ENCODE results near the gene ANKZF1.
"Not testable (repeated sequence)": the region's sequence is repeated elsewhere in the genome, so short reads cannot be mapped to it uniquely, and the experiment has no call there.

ANKZF1 gene

GRCh38 chr2:219199470-219200211, 30.0 kb upstream of the ANKZF1 start:
- peaks cover 7% of the 10 kb centered on the region; the same call in 1 of the 2 replicates for H3K27me3 ChIP-seq (ENCODE audit: insufficient read depth, low read length)
- H3K36me3 ChIP-seq (ENCODE audit: insufficient read depth, low read length) = no peaks in the 10 kb centered on the region
- H2AFZ ChIP-seq (ENCODE audit: low read length, unreplicated experiment) = no peak overlapping the region
- no peaks in the 10 kb centered on the region for H3K4me1 ChIP-seq (ENCODE audit: control insufficient read depth, insufficient read depth, low read length, unreplicated experiment)
- H3K4me3 ChIP-seq (ENCODE audit: low read depth, low read length) = no peak overlapping the region
- no peaks in the 10 kb centered on the region for H3K79me2 ChIP-seq (ENCODE audit: control insufficient read depth, insufficient read depth, low read length, unreplicated experiment)
- no peak overlapping the region for H3K27ac ChIP-seq (ENCODE audit: low read depth, low read length)

- not testable (repeated sequence) for H2AFZ ChIP-seq (ENCODE audit: low read length, unreplicated experiment); H3K27ac ChIP-seq (ENCODE audit: low read depth, low read length)
Measured at GRCh38 chr2:219200502-219201326, 28.9 kb upstream of the ANKZF1 start.

GRCh38 chr2:219201331-219201730, 28.3 kb upstream of the ANKZF1 start:
- H3K4me1 ChIP-seq (ENCODE audit: control insufficient read depth, insufficient read depth, low read length, unreplicated experiment); H3K4me3 ChIP-seq (ENCODE audit: low read depth, low read length): not testable (repeated sequence)

More at GRCh38 chr2:219200502-219201326, 28.9 kb upstream of the ANKZF1 start:
- not testable (repeated sequence) for H3K4me3 ChIP-seq (ENCODE audit: low read depth, low read length); H3K4me1 ChIP-seq (ENCODE audit: control insufficient read depth, insufficient read depth, low read length, unreplicated experiment); H3K36me3 ChIP-seq (ENCODE audit: insufficient read depth, low read length); H3K27me3 ChIP-seq (ENCODE audit: insufficient read depth, low read length); H3K79me2 ChIP-seq (ENCODE audit: control insufficient read depth, insufficient read depth, low read length, unreplicated experiment)

GRCh38 chr2:219204425-219205164, 25.0 kb upstream of the ANKZF1 start:
- H3K27ac ChIP-seq (ENCODE audit: low read depth, low read length) = no peak overlapping the region
- H3K36me3 ChIP-seq (ENCODE audit: insufficient read depth, low read length) = peaks cover 2% of the 10 kb centered on the region; the same call in 1 of the 2 replicates
- H3K79me2 ChIP-seq (ENCODE audit: control insufficient read depth, insufficient read depth, low read length, unreplicated experiment) = no peaks in the 10 kb centered on the region
- no peaks in the 10 kb centered on the region for H3K27me3 ChIP-seq (ENCODE audit: insufficient read depth, low read length)
- H3K4me1 ChIP-seq (ENCODE audit: control insufficient read depth, insufficient read depth, low read length, unreplicated experiment) = peaks cover 23% of the 10 kb centered on the region
- no peak overlapping the region for H2AFZ ChIP-seq (ENCODE audit: low read length, unreplicated experiment)
- H3K4me3 ChIP-seq (ENCODE audit: low read depth, low read length) = no peak overlapping the region

More at GRCh38 chr2:219201331-219201730, 28.3 kb upstream of the ANKZF1 start:
- not testable (repeated sequence) for H2AFZ ChIP-seq (ENCODE audit: low read length, unreplicated experiment); H3K27me3 ChIP-seq (ENCODE audit: insufficient read depth, low read length); H3K36me3 ChIP-seq (ENCODE audit: insufficient read depth, low read length); H3K27ac ChIP-seq (ENCODE audit: low read depth, low read length); H3K79me2 ChIP-seq (ENCODE audit: control insufficient read depth, insufficient read depth, low read length, unreplicated experiment)

GRCh38 chr2:219205165-219205538, 24.5 kb upstream of the ANKZF1 start:
- H3K27ac ChIP-seq (ENCODE audit: low read depth, low read length) = no peak overlapping the region
- peaks cover 2% of the 10 kb centered on the region; the same call in 1 of the 2 replicates for H3K36me3 ChIP-seq (ENCODE audit: insufficient read depth, low read length)
- no peak overlapping the region for H2AFZ ChIP-seq (ENCODE audit: low read length, unreplicated experiment)
- peaks cover 23% of the 10 kb centered on the region for H3K4me1 ChIP-seq (ENCODE audit: control insufficient read depth, insufficient read depth, low read length, unreplicated experiment)
- H3K4me3 ChIP-seq (ENCODE audit: low read depth, low read length) = no peak overlapping the region
- H3K79me2 ChIP-seq (ENCODE audit: control insufficient read depth, insufficient read depth, low read length, unreplicated experiment) = no peaks in the 10 kb centered on the region
- H3K27me3 ChIP-seq (ENCODE audit: insufficient read depth, low read length) = no peaks in the 10 kb centered on the region

GRCh38 chr2:219205981-219206327, 23.7 kb upstream of the ANKZF1 start:
- Histone ChIP-seq H2AFZ (ENCODE audit: low read length, unreplicated experiment) (peak overlapping the region; percentile 88), H3K36me3 (ENCODE audit: insufficient read depth, low read length) (peaks cover 2% of the 10 kb centered on the region; the same call in 1 of the 2 replicates), H3K4me1 (ENCODE audit: control insufficient read depth, insufficient read depth, low read length, unreplicated experiment) (peaks cover 23% of the 10 kb centered on the region), H3K4me3 (ENCODE audit: low read depth, low read length) (peak overlapping the region; percentile 86), H3K27me3 (ENCODE audit: insufficient read depth, low read length) (no peaks in the 10 kb centered on the region), H3K79me2 (ENCODE audit: control insufficient read depth, insufficient read depth, low read length, unreplicated experiment) (no peaks in the 10 kb centered on the region), H3K27ac (ENCODE audit: low read depth, low read length) (peak overlapping the region; percentile 71)

GRCh38 chr2:219206328-219207133, 23.1 kb upstream of the ANKZF1 start, which contains the start of gene ZFAND2B:
TSS of gene ZFAND2B (plus strand) at chr2:219206782. CDS start at chr2:219206988, 206 bp downstream.
- Histone ChIP-seq H3K4me1 (ENCODE audit: control insufficient read depth, insufficient read depth, low read length, unreplicated experiment) (peaks cover 23% of the 10 kb centered on the region), H2AFZ (ENCODE audit: low read length, unreplicated experiment) (peak within 1 kb of the TSS; percentile 88), H3K27me3 (ENCODE audit: insufficient read depth, low read length) (no peaks in the 10 kb centered on the region), H3K36me3 (ENCODE audit: insufficient read depth, low read length) (peaks cover 2% of the 10 kb centered on the region; the same call in 1 of the 2 replicates), H3K27ac (ENCODE audit: low read depth, low read length) (peak within 1 kb of the TSS; percentile 71), H3K79me2 (ENCODE audit: control insufficient read depth, insufficient read depth, low read length, unreplicated experiment) (no peaks in the 10 kb centered on the region), H3K4me3 (ENCODE audit: low read depth, low read length) (peak within 1 kb of the TSS; percentile 86)

- Histone ChIP-seq H3K36me3 (ENCODE audit: insufficient read depth, low read length) (peaks cover 2% of the 10 kb centered on the region; the same call in 1 of the 2 replicates), H2AFZ (ENCODE audit: low read length, unreplicated experiment) (no peak overlapping the region), H3K4me1 (ENCODE audit: control insufficient read depth, insufficient read depth, low read length, unreplicated experiment) (peaks cover 23% of the 10 kb centered on the region), H3K4me3 (ENCODE audit: low read depth, low read length) (peak overlapping the region; percentile 86), H3K79me2 (ENCODE audit: control insufficient read depth, insufficient read depth, low read length, unreplicated experiment) (no peaks in the 10 kb centered on the region), H3K27me3 (ENCODE audit: insufficient read depth, low read length) (no peaks in the 10 kb centered on the region), H3K27ac (ENCODE audit: low read depth, low read length) (peak overlapping the region; percentile 71)
Measured at GRCh38 chr2:219207134-219207883, 22.3 kb upstream of the ANKZF1 start.

- Histone ChIP-seq H3K4me1 (ENCODE audit: control insufficient read depth, insufficient read depth, low read length, unreplicated experiment) (peaks cover 23% of the 10 kb centered on the region), H3K27ac (ENCODE audit: low read depth, low read length) (0 out of 2 replicates have a peak overlapping the region, but pooled peaks have one; percentile 25), H3K36me3 (ENCODE audit: insufficient read depth, low read length) (peaks cover 2% of the 10 kb centered on the region; the same call in 1 of the 2 replicates), H3K4me3 (ENCODE audit: low read depth, low read length) (peak overlapping the region; percentile 86), H3K27me3 (ENCODE audit: insufficient read depth, low read length) (no peaks in the 10 kb centered on the region), H2AFZ (ENCODE audit: low read length, unreplicated experiment) (no peak overlapping the region), H3K79me2 (ENCODE audit: control insufficient read depth, insufficient read depth, low read length, unreplicated experiment) (no peaks in the 10 kb centered on the region)
Measured at GRCh38 chr2:219207884-219208740, 21.5 kb upstream of the ANKZF1 start.

Data from ACC112 (cell line).